ENCODE data around the gene CTH. TPM values are rescaled to one million over a fixed set of nuclear protein-coding genes. Genes with fewer than 3 reads are reported as not detected.
A peak's percentile ranks its signal among the peaks of the same experiment; 100 is the strongest.
"Not testable (repeated sequence)": the region's sequence is repeated elsewhere in the genome, so short reads cannot be mapped to it uniquely, and the experiment has no call there.

Gene CTH
- 10 to 100 TPM in 1 of 2 experiments, 1 to 10 TPM in 1; 9.1 to 13.1 TPM for total RNA-seq

- Mint-ChIP-seq H3K27me3 (peaks cover 15% of the 10 kb centered on the region), H3K4me1 (peaks cover 20% of the 10 kb centered on the region), H3K36me3 (no peaks in the 10 kb centered on the region), H3K27ac (peak within 1 kb of the TSS; percentile 95), H3K9me3 (ENCODE audit: low read depth) (no peaks in the 10 kb centered on the region), H3K4me3 (peak within 1 kb of the TSS; percentile 95)
- peak; percentile 97 for ATAC-seq
- CTCF ChIA-PET: interaction anchor here (0.6 to 2.5 kb wide), 4 partner anchors 9 to 64 kb away, joined by 4 to 17 read pairs (median 5); partner anchors contain the start of gene ANKRD13C
- DNase-seq: peak; percentile 97
These were observed at the start of gene CTH for GRCh38 chr1:70410604-70411359. Gene CTH, plus strand, starts transcription at chr1:70411268. Its CDS starts 148 bp downstream, at chr1:70411416.

DNA sequence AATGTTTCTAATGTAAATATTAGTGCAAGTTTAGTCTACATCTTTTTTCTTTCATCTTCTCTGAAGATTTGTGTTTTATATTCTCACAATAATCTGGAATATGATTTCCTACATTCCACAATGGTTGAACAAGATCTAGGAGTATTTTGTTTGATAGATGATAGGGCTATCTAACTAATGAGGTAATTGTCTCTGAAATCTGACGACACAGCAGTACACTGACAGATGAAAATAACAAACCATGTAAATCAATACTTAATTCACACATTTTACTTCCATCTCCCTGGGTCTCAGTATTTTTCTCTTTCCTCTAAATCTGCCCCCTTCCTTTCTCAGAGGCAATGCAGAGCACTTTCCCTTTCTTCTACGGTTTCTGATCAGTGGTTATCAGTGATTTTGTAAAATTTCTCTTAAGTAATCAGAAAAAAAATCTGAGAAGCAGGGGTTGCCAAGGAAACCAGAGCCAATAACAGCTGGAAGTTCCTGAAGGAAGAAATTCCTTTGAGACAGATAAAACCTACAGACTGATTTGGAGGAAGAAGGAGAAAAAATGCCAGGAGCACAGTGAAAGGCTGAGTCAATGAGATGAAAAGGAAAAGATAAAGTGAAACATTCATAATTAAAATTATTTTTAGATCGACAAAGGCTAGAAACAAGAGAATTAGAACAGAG, 49.2 kb upstream of the CTH start:
- Mint-ChIP-seq H3K27ac (no peak overlapping the region), H3K27me3 (no peaks in the 10 kb centered on the region), H3K4me1 (peaks cover 14% of the 10 kb centered on the region), H3K4me3 (no peak overlapping the region), H3K36me3 (peaks cover 4% of the 10 kb centered on the region), H3K9me3 (ENCODE audit: low read depth) (no peaks in the 10 kb centered on the region)
- CTCF ChIA-PET: no interaction called here
- DNase-seq (no peak), ATAC-seq (no peak)

- DNase-seq (no peak), ATAC-seq (no peak)
- Mint-ChIP-seq H3K36me3 (no peaks in the 10 kb centered on the region), H3K9me3 (ENCODE audit: low read depth) (no peaks in the 10 kb centered on the region), H3K4me1 (peaks cover 14% of the 10 kb centered on the region), H3K27me3 (no peaks in the 10 kb centered on the region), H3K27ac (no peak overlapping the region), H3K4me3 (no peak overlapping the region)
- CTCF ChIA-PET: no interaction called here
These were observed 46.6 kb upstream of the CTH start for GRCh38 chr1:70364439-70364838.

DNA sequence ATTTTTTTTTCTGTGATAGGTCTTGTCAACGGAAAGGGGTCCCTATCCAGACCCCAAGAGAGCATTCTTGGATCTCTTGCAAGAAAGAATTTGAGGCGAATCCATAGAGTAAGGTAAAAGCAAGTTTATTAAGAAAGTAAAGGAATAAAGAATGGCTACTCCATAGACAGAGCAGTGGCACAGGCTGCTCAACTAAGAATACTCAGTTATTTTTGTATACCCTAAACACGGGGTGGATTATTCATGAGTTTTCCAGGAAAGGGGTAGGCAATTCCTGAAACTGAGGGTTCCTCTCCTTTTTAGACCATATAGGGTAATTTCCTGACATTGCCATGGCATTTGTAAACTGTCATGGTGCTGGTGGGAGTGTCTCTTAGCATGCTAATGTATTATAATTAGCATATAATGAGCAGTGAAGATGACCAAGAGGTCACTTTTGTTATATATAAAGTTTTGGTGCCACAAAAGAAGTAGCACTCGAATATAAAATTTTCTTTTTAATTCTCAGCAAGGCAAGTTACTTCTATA, 44.6 kb upstream of the CTH start:
- H3K36me3 Mint-ChIP-seq; DNase-seq; H3K9me3 Mint-ChIP-seq (ENCODE audit: low read depth); CTCF ChIA-PET; H3K4me3 Mint-ChIP-seq; H3K27me3 Mint-ChIP-seq; H3K27ac Mint-ChIP-seq; ATAC-seq: not testable (repeated sequence)
- peaks cover 11% of the 10 kb centered on the region for H3K4me1 Mint-ChIP-seq

GRCh38 chr1:70366997-70367396, 44.1 kb upstream of the CTH start:
- peaks cover 11% of the 10 kb centered on the region for H3K4me1 Mint-ChIP-seq
- H3K9me3 Mint-ChIP-seq (ENCODE audit: low read depth); CTCF ChIA-PET; ATAC-seq; H3K36me3 Mint-ChIP-seq; H3K4me3 Mint-ChIP-seq; H3K27me3 Mint-ChIP-seq; H3K27ac Mint-ChIP-seq; DNase-seq: not testable (repeated sequence)

DNA sequence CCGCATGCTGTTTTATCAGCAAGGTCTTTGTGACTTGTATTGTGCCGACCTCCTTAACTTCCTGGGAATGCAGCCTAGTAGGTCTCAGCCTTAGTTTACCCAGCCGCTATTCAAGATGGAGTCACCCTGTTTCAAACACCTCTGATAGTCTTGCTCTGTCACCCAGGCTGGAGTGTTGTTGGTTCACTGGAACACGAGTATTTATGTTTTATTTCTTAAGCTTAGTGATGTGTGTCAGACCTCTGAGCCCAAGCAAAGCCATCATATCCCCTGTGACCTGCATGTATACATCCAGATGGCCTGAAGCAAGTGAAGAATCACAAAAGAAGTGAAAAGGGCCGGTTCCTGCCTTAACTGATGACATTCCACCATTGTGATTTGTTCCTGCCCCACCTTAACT, 43.7 kb upstream of the CTH start:
- H3K4me1 Mint-ChIP-seq: peaks cover 11% of the 10 kb centered on the region
- H3K36me3 Mint-ChIP-seq; H3K27ac Mint-ChIP-seq; H3K27me3 Mint-ChIP-seq; DNase-seq; H3K9me3 Mint-ChIP-seq (ENCODE audit: low read depth); ATAC-seq; H3K4me3 Mint-ChIP-seq; CTCF ChIA-PET: not testable (repeated sequence)

DNA sequence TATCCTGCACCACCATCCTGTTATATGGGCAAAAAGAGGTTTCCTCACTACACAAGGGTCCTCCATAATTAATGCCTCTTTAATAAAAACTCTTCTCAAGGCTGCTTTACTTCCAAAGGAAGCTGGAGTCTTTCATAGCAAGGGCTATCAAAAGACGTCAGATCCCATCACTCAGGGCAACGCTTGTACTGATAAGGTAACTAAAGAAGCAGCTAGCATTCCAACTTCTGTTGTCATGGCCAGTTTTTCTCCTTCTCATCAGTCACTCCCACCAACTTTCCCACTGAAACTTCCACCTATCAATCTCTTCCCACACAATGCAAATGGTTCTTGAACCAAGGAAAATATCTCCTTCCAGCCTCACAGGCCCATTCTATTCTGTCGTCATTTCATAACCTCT, 39.5 kb upstream of the CTH start:
- H3K9me3 Mint-ChIP-seq (ENCODE audit: low read depth); CTCF ChIA-PET; DNase-seq; H3K4me3 Mint-ChIP-seq; H3K36me3 Mint-ChIP-seq; H3K4me1 Mint-ChIP-seq; ATAC-seq; H3K27me3 Mint-ChIP-seq; H3K27ac Mint-ChIP-seq: not testable (repeated sequence)

- H3K9me3 Mint-ChIP-seq (ENCODE audit: low read depth): no peaks in the 10 kb centered on the region
- H3K4me1 Mint-ChIP-seq: peaks cover under 1% of the 10 kb centered on the region
- ATAC-seq (no peak), DNase-seq (no peak)
- no peaks in the 10 kb centered on the region for H3K27me3 Mint-ChIP-seq
- CTCF ChIA-PET: no interaction called here
- H3K4me3 Mint-ChIP-seq: no peak overlapping the region
- H3K36me3 Mint-ChIP-seq: no peaks in the 10 kb centered on the region
- no peak overlapping the region for H3K27ac Mint-ChIP-seq
These were observed 38.6 kb upstream of the CTH start for GRCh38 chr1:70372426-70372825.

DNA sequence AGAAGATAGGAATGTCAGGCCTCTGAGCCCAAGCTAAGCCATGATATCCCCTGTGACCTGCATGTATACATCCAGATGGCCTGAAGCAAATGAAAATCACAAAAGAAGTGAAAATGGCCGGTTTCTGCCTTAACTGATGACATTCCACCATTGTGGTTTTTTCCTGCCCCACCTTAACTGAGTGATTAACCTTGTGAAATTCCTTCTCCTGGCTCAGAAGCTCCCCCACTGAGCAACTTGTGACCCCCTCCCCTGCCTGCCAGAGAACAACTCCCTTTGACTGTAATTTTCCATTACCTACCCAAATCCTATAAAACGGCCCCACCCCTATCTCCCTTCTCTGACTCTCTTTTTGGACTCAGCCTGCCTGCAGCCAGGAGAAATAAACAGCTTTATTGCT, 37.5 kb upstream of the CTH start:
- H3K27me3 Mint-ChIP-seq; H3K9me3 Mint-ChIP-seq (ENCODE audit: low read depth); H3K36me3 Mint-ChIP-seq; H3K27ac Mint-ChIP-seq; H3K4me1 Mint-ChIP-seq; DNase-seq; CTCF ChIA-PET; H3K4me3 Mint-ChIP-seq; ATAC-seq: not testable (repeated sequence)

GRCh38 chr1:70376196-70376595, 34.9 kb upstream of the CTH start:
- DNase-seq (no peak), ATAC-seq (no peak)
- H3K27me3 Mint-ChIP-seq: no peaks in the 10 kb centered on the region
- CTCF ChIA-PET: no interaction called here
- H3K4me1 Mint-ChIP-seq: no peaks in the 10 kb centered on the region
- H3K27ac Mint-ChIP-seq: no peak overlapping the region
- H3K4me3 Mint-ChIP-seq: no peak overlapping the region
- no peaks in the 10 kb centered on the region for H3K9me3 Mint-ChIP-seq (ENCODE audit: low read depth)
- H3K36me3 Mint-ChIP-seq: no peaks in the 10 kb centered on the region

GRCh38 chr1:70382682-70383081, 28.4 kb upstream of the CTH start:
- no peaks in the 10 kb centered on the region for H3K4me1 Mint-ChIP-seq
- CTCF ChIA-PET: no interaction called here
- H3K27ac Mint-ChIP-seq: no peak overlapping the region
- peaks cover 9% of the 10 kb centered on the region for H3K27me3 Mint-ChIP-seq
- ATAC-seq (no peak), DNase-seq (no peak)
- H3K9me3 Mint-ChIP-seq (ENCODE audit: low read depth): no peaks in the 10 kb centered on the region
- H3K4me3 Mint-ChIP-seq: no peak overlapping the region
- H3K36me3 Mint-ChIP-seq: no peaks in the 10 kb centered on the region

- no peak for DNase-seq
- Mint-ChIP-seq H3K27ac (no peak overlapping the region), H3K9me3 (ENCODE audit: low read depth) (no peaks in the 10 kb centered on the region), H3K4me1 (no peaks in the 10 kb centered on the region), H3K36me3 (no peaks in the 10 kb centered on the region), H3K27me3 (peaks cover 12% of the 10 kb centered on the region), H3K4me3 (no peak overlapping the region)
- ATAC-seq: no peak
- CTCF ChIA-PET: no interaction called here
These were observed 27.6 kb upstream of the CTH start for GRCh38 chr1:70383483-70383882.

DNA sequence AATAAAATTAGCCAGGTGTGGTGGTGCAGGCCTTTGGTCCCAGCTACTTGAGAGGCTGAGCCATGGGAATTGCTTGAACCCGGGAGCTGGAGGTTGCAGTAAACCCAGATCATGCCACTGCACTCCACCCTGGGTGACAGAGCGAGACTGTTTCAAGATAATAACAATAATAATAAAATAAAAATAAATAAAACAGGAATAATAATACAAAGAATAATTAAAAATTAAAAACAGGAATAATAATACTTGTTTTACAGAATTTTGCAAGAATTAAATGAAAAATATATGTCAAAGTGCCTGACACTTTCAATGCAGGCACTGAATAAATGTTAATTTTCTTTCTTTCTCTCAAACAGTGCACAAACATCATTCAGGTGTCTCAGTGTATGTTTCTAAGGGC, 26.5 kb upstream of the CTH start:
- Mint-ChIP-seq H3K9me3 (ENCODE audit: low read depth) (no peaks in the 10 kb centered on the region), H3K4me1 (no peaks in the 10 kb centered on the region), H3K27ac (no peak overlapping the region), H3K4me3 (no peak overlapping the region), H3K27me3 (peaks cover 17% of the 10 kb centered on the region), H3K36me3 (no peaks in the 10 kb centered on the region)
- ATAC-seq: no peak
- CTCF ChIA-PET: no interaction called here
- DNase-seq: no peak

- Mint-ChIP-seq H3K27me3 (peaks cover 19% of the 10 kb centered on the region), H3K9me3 (ENCODE audit: low read depth) (no peaks in the 10 kb centered on the region), H3K4me1 (no peaks in the 10 kb centered on the region), H3K36me3 (no peaks in the 10 kb centered on the region), H3K27ac (no peak overlapping the region), H3K4me3 (no peak overlapping the region)
- CTCF ChIA-PET: no interaction called here
- DNase-seq (no peak), ATAC-seq (no peak)
These were observed 25.6 kb upstream of the CTH start for GRCh38 chr1:70385477-70385876.

Measured in activated CD8-positive, alpha-beta memory T cell treated with anti-CD3 and anti-CD28 coated beads, Interleukin-2, amount 10 ng/mL, durations not matched to agents 7 days and 5 days (primary cell).